Ishikawa (cell line): Measurements from ENCODE around the gene MEST.

ENCODE experiments used
- CEBPB ChIP-seq: IDR thresholded peaks from 2 replicates; pipeline ENCODE4 v1.6.1; 2012
- CREB1 ChIP-seq: IDR thresholded peaks from 2 replicates; pipeline ENCODE4 v1.6.1; 2012; ENCODE audit warnings: low read depth
- EP300 ChIP-seq: IDR thresholded peaks from 2 replicates; pipeline ENCODE4 v1.6.1; 2012; ENCODE audit warnings: borderline replicate concordance
- NFIC ChIP-seq: IDR thresholded peaks from 2 replicates; pipeline ENCODE4 v1.6.1; 2012
- RAD21 ChIP-seq: IDR thresholded peaks from 2 replicates; pipeline ENCODE4 v1.6.1; 2012; ENCODE audit warnings: low read depth
- REST ChIP-seq: IDR thresholded peaks from 2 replicates; pipeline ENCODE4 v1.6.1; 2012; ENCODE audit warnings: low read depth, mild to moderate bottlenecking
- TAF1 ChIP-seq: IDR thresholded peaks from 2 replicates; pipeline ENCODE4 v1.6.1; 2012; ENCODE audit warnings: low read depth, mild to moderate bottlenecking
- TCF12 ChIP-seq: IDR thresholded peaks from 2 replicates; pipeline ENCODE4 v1.6.1; 2012; ENCODE audit warnings: low read depth
- TEAD4 ChIP-seq: IDR thresholded peaks from 2 replicates; pipeline ENCODE4 v1.6.1; 2012
- YY1 ChIP-seq: IDR thresholded peaks from 2 replicates; pipeline ENCODE4 v1.6.1; 2012; ENCODE audit warnings: low read depth
- ZBTB7A ChIP-seq: IDR thresholded peaks from 2 replicates; pipeline ENCODE4 v1.6.1; 2012; ENCODE audit warnings: low read depth
- TF ChIP-seq, protein P1 (sequence below): IDR thresholded peaks from 2 replicates; pipeline ENCODE4 v1.6.1; 2012
- TF ChIP-seq, protein P2 (sequence below): IDR thresholded peaks from 2 replicates; pipeline ENCODE4 v1.6.1; 2012

DNA sequence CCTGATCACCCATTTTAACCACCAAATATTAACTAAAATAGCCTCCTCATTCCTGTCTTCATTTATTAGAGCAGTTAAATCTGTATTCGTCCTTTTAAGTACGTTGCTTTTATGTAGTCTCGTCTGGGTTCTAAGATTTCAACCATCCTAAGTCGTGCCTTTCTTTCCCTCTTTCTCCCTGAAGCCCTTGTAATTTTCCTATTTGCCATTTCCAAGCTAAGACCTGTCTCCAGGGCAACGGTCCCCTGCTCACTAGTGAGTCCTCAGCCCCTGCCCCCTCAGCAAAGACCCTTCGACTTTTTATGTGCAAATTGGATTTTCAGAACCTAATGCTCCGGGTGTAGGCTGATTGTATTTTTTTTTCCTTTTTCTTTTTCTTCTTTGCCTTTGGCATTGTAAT, 16.1 kb upstream of the MEST start:
- TF ChIP-seq CEBPB (no peak), EP300 (no peak), TCF12 (no peak), NFIC (no peak), ZBTB7A (no peak), CREB1 (no peak), TAF1 (no peak), TEAD4 (no peak), REST (no peak), YY1 (no peak), RAD21 (no peak)
- TF ChIP-seq, protein P1, sequence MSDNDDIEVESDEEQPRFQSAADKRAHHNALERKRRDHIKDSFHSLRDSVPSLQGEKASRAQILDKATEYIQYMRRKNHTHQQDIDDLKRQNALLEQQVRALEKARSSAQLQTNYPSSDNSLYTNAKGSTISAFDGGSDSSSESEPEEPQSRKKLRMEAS = no peak
- TF ChIP-seq, protein P2, sequence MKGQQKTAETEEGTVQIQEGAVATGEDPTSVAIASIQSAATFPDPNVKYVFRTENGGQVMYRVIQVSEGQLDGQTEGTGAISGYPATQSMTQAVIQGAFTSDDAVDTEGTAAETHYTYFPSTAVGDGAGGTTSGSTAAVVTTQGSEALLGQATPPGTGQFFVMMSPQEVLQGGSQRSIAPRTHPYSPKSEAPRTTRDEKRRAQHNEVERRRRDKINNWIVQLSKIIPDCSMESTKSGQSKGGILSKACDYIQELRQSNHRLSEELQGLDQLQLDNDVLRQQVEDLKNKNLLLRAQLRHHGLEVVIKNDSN = no peak
